Measurements from ENCODE around the gene RYR2. TPM values are rescaled to one million over a fixed set of nuclear protein-coding genes. Genes with fewer than 3 reads are reported as not detected.

RYR2 gene
- polyA plus RNA-seq, 1 of the 3 experiments (the other 2 are of a cell fraction) = under 0.01 TPM

DNA sequence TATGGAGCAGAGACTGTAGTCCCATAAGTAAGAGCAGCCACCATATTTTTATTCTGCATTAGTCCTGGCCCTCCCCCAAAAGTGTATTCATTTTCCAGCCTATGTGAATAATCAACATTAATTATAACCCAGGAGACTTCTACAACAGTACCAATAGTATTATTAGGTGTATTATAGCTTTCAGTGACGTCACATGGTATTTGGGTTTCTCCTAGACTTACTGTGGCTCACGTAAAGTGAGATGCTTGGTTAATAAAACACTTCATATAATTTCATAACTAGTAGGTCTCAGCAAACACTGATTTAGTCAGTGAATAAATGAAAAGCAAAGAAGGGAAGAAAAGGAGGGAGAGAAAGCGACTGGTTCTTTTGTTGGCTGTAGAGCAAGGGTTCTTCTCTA is 762.5 kb downstream of the RYR2 start:
- Histone ChIP-seq H3K27ac (ENCODE audit: low read depth in 2 of 2, low read length in 1 of 2) (no peak overlapping the region), H3K27me3 (ENCODE audit: insufficient read depth) (no peaks in the 10 kb centered on the region), H3K9me2 (no peaks in the 10 kb centered on the region), H3K79me2 (ENCODE audit: insufficient read depth) (no peaks in the 10 kb centered on the region), H3K4me2 (no peak overlapping the region), H4K20me1 (ENCODE audit: insufficient read depth) (no peaks in the 10 kb centered on the region), H3K4me1 (ENCODE audit: control insufficient read depth in 1 of 2, insufficient read depth in 2 of 2, low read depth in 1 of 2, low read length in 1 of 2) (peaks cover 0 to 2% of the 10 kb centered on the region in 2 experiments; a peak in 2 of 4 replicates), H3K9ac (no peak overlapping the region), H2AFZ (ENCODE audit: low read depth) (no peak overlapping the region), H3K4me3 (ENCODE audit: low read depth in 2 of 2, low read length in 1 of 2) (no peak overlapping the region), H3K36me3 (replicated peaks in 1 of 2; ENCODE audit: control insufficient read depth in 1 of 2, insufficient read depth in 2 of 2, low read length in 1 of 2) (no peaks in the 10 kb centered on the region), H3F3A (replicated peaks; ENCODE audit: insufficient read depth) (no peaks in the 10 kb centered on the region), H3K9me3 (no peaks in the 10 kb centered on the region)
- CTCF ChIA-PET = interaction anchor here (1.0 to 2.2 kb wide), 3 partner anchors 10 to 132 kb away, joined by 4 to 9 read pairs (median 4); no protein-coding TSS in a partner anchor
- TF ChIP-seq RAD21 (IDR thresholded peaks at IDR 0.05; ENCODE audit: low read length) = no peak
- no peak for TF ChIP-seq RXRA (IDR thresholded peaks at IDR 0.05; ENCODE audit: borderline replicate concordance, low read depth)
- no peak for TF ChIP-seq NFIC (IDR thresholded peaks at IDR 0.05; ENCODE audit: borderline replicate concordance)
- TF ChIP-seq FOXM1 (IDR thresholded peaks at IDR 0.05; ENCODE audit: low read depth) = no peak
- no peak for TF ChIP-seq JUND (IDR thresholded peaks at IDR 0.05)
- TF ChIP-seq, protein P1, sequence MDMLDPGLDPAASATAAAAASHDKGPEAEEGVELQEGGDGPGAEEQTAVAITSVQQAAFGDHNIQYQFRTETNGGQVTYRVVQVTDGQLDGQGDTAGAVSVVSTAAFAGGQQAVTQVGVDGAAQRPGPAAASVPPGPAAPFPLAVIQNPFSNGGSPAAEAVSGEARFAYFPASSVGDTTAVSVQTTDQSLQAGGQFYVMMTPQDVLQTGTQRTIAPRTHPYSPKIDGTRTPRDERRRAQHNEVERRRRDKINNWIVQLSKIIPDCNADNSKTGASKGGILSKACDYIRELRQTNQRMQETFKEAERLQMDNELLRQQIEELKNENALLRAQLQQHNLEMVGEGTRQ (IDR thresholded peaks at IDR 0.05; ENCODE audit: borderline replicate concordance, low read depth, low read length) = no peak
- TF ChIP-seq ELF1 (IDR thresholded peaks at IDR 0.05) = no peak
- no peak for TF ChIP-seq MXI1 (IDR thresholded peaks at IDR 0.05; ENCODE audit: low read depth, low read length)
- TF ChIP-seq, protein P2, sequence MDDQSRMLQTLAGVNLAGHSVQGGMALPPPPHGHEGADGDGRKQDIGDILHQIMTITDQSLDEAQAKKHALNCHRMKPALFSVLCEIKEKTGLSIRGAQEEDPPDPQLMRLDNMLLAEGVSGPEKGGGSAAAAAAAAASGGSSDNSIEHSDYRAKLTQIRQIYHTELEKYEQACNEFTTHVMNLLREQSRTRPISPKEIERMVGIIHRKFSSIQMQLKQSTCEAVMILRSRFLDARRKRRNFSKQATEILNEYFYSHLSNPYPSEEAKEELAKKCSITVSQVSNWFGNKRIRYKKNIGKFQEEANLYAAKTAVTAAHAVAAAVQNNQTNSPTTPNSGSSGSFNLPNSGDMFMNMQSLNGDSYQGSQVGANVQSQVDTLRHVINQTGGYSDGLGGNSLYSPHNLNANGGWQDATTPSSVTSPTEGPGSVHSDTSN (IDR thresholded peaks at IDR 0.05) = no peak
- no peak for TF ChIP-seq POLR2AphosphoS5 (IDR thresholded peaks at IDR 0.05; ENCODE audit: low read depth, low read length)
- no peak for TF ChIP-seq CHD2 (IDR thresholded peaks at IDR 0.05; ENCODE audit: low read length, partially characterized antibody)
- TF ChIP-seq TCF12 (IDR thresholded peaks at IDR 0.05) = no peak
- TF ChIP-seq TEAD4 (IDR thresholded peaks at IDR 0.05; ENCODE audit: borderline replicate concordance, insufficient read depth) = no peak
- POLR2A ChIA-PET = no interaction called here
- WGBS (ENCODE audit: low lambda C conversion rate) = 63% methylated on average over 3 of the region's 3 CpGs
- DNase-seq = no peak

DNA sequence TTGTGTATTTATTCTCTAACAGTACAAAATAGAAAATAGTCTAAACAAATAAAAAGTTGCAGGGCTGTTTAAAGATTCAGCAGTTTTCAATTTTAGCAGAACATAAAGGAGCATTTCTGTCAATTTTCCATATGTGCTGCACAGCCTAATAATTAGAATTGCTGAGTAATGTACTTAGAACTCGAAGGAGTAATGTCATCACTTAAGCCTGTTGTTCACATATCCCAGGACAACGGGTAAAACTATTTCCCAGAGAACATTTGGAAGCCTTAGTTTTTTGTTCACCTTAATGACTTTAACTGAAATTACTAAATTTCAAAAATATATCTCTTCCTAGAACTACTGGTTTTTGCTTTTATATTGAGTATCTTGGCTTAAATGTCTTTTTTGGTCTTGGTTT is 767.1 kb downstream of the RYR2 start:
- Histone ChIP-seq H3K9me2 (no peaks in the 10 kb centered on the region), H3K27me3 (ENCODE audit: insufficient read depth) (no peaks in the 10 kb centered on the region), H3K4me3 (ENCODE audit: low read depth in 2 of 2, low read length in 1 of 2) (no peak overlapping the region), H3K36me3 (replicated peaks in 1 of 2; ENCODE audit: control insufficient read depth in 1 of 2, insufficient read depth in 2 of 2, low read length in 1 of 2) (no peaks in the 10 kb centered on the region), H3K79me2 (ENCODE audit: insufficient read depth) (no peaks in the 10 kb centered on the region), H3K4me2 (no peak overlapping the region), H3K27ac (ENCODE audit: low read depth in 2 of 2, low read length in 1 of 2) (no peak overlapping the region), H3F3A (replicated peaks; ENCODE audit: insufficient read depth) (no peaks in the 10 kb centered on the region), H3K9me3 (no peaks in the 10 kb centered on the region), H4K20me1 (ENCODE audit: insufficient read depth) (no peaks in the 10 kb centered on the region), H2AFZ (ENCODE audit: low read depth) (no peak overlapping the region), H3K4me1 (ENCODE audit: control insufficient read depth in 1 of 2, insufficient read depth in 2 of 2, low read depth in 1 of 2, low read length in 1 of 2) (no peaks in the 10 kb centered on the region; a peak in 1 of 4 replicates), H3K9ac (no peak overlapping the region)
- DNase-seq = no peak
- TF ChIP-seq, protein P3, sequence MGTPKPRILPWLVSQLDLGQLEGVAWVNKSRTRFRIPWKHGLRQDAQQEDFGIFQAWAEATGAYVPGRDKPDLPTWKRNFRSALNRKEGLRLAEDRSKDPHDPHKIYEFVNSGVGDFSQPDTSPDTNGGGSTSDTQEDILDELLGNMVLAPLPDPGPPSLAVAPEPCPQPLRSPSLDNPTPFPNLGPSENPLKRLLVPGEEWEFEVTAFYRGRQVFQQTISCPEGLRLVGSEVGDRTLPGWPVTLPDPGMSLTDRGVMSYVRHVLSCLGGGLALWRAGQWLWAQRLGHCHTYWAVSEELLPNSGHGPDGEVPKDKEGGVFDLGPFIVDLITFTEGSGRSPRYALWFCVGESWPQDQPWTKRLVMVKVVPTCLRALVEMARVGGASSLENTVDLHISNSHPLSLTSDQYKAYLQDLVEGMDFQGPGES (IDR thresholded peaks at IDR 0.05; ENCODE audit: low read depth, low read length) = no peak
- no peak for TF ChIP-seq MEF2A (IDR thresholded peaks at IDR 0.05; ENCODE audit: borderline replicate concordance, low read depth)
- no peak for TF ChIP-seq NFIC (IDR thresholded peaks at IDR 0.05; ENCODE audit: borderline replicate concordance)
- TF ChIP-seq TAF1 (IDR thresholded peaks at IDR 0.05; ENCODE audit: borderline replicate concordance, low read depth, low read length) = no peak
- no peak for TF ChIP-seq FOXJ3 (CRISPR knock-in tag; IDR thresholded peaks at IDR 0.05)
- TF ChIP-seq, protein P4, sequence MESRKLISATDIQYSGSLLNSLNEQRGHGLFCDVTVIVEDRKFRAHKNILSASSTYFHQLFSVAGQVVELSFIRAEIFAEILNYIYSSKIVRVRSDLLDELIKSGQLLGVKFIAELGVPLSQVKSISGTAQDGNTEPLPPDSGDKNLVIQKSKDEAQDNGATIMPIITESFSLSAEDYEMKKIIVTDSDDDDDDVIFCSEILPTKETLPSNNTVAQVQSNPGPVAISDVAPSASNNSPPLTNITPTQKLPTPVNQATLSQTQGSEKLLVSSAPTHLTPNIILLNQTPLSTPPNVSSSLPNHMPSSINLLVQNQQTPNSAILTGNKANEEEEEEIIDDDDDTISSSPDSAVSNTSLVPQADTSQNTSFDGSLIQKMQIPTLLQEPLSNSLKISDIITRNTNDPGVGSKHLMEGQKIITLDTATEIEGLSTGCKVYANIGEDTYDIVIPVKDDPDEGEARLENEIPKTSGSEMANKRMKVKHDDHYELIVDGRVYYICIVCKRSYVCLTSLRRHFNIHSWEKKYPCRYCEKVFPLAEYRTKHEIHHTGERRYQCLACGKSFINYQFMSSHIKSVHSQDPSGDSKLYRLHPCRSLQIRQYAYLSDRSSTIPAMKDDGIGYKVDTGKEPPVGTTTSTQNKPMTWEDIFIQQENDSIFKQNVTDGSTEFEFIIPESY (IDR thresholded peaks at IDR 0.05; ENCODE audit: borderline replicate concordance, low read depth) = no peak
- no peak for TF ChIP-seq TEAD4 (IDR thresholded peaks at IDR 0.05; ENCODE audit: borderline replicate concordance, insufficient read depth)
- TF ChIP-seq, protein P5, sequence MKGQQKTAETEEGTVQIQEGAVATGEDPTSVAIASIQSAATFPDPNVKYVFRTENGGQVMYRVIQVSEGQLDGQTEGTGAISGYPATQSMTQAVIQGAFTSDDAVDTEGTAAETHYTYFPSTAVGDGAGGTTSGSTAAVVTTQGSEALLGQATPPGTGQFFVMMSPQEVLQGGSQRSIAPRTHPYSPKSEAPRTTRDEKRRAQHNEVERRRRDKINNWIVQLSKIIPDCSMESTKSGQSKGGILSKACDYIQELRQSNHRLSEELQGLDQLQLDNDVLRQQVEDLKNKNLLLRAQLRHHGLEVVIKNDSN (IDR thresholded peaks at IDR 0.05; ENCODE audit: borderline replicate concordance, low read depth) = no peak
- TF ChIP-seq, protein P2 (IDR thresholded peaks at IDR 0.05) = no peak
- no peak for TF ChIP-seq JUND (IDR thresholded peaks at IDR 0.05)
- TF ChIP-seq MXI1 (IDR thresholded peaks at IDR 0.05; ENCODE audit: low read depth, low read length) = no peak
- no peak for TF ChIP-seq SMC3 (IDR thresholded peaks at IDR 0.05; ENCODE audit: low read depth, low read length)
- TF ChIP-seq, protein P6, sequence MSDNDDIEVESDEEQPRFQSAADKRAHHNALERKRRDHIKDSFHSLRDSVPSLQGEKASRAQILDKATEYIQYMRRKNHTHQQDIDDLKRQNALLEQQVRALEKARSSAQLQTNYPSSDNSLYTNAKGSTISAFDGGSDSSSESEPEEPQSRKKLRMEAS (IDR thresholded peaks at IDR 0.05; ENCODE audit: low read depth) = no peak
- CTCF ChIA-PET = interaction anchor here (0.6 to 3.1 kb wide), 3 partner anchors 9 to 1515 kb away, joined by 3 to 18 read pairs (median 8); no protein-coding TSS in a partner anchor
- WGBS (ENCODE audit: low lambda C conversion rate) = 22% methylated on average over 2 of the region's 2 CpGs
- POLR2A ChIA-PET = no interaction called here

Measured in SK-N-SH (cell line).